GM19193 (cell line): Measurements from ENCODE around the gene ISM1.

Experiments
- POLR2A ChIP-seq: IDR thresholded peaks from 4 replicates; pipeline ENCODE4 v1.6.1; 2011; ENCODE audit not compliant: insufficient read depth, insufficient read length; ENCODE audit errors: extremely low read depth

The ISM1 gene

DNA sequence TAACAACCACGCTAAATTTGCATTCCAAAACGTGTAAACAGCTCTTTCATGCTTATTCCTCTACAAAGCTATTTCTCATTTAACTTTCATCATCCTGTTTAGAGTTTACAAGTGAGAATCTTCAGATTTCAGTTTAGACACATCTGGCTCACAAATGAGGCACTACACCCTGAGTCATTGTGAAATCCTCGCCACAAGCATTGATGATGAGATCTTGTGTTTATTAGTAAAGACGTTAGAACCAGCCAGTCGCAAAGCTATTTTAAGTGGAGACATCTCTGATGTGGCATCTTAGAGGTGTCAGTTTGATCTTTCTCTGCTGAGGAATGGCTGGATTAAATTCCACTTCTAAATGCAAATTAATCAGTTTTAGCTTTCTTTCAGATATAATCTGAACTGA is 8.3 kb upstream of the ISM1 start:
- no peak for TF ChIP-seq POLR2A

DNA sequence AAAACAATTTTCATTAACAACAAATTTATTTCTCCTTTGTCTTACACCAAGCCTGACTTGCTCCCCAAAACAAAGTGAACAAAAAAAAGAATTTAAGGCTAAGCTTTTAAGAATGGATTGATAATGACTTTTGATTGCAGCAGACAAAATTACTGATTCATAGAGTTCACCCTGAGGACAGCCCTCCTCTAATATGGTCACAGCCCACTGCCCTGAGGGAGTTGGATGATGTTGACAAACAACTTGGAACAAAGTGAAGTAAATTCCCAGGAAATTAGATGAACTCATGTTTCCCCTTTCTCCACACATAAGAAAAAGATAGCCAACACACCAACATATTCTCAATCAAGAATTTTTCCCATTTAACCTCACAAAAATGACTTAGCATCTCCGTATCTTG is 7.7 kb upstream of the ISM1 start:
- TF ChIP-seq POLR2A = no peak

DNA sequence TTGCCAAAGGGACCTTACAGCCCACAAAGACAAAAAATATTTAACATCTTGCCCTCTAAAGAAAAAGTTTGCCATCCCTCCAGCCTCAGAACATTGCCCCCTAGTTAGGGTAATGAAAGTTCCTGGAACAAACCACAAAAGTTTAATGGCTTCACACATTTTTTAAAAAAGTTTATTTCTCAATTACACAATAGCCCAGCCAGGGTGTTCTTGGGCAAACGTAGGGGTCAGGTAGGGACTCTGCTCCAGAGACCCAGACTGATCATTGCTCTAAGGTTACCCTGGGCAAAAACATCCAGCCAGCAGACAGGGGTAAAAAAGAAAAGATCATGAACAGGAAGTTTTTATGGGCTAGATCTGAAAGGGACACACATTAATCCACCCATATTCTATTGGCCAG is 4.5 kb upstream of the ISM1 start:
- no peak for TF ChIP-seq POLR2A

DNA sequence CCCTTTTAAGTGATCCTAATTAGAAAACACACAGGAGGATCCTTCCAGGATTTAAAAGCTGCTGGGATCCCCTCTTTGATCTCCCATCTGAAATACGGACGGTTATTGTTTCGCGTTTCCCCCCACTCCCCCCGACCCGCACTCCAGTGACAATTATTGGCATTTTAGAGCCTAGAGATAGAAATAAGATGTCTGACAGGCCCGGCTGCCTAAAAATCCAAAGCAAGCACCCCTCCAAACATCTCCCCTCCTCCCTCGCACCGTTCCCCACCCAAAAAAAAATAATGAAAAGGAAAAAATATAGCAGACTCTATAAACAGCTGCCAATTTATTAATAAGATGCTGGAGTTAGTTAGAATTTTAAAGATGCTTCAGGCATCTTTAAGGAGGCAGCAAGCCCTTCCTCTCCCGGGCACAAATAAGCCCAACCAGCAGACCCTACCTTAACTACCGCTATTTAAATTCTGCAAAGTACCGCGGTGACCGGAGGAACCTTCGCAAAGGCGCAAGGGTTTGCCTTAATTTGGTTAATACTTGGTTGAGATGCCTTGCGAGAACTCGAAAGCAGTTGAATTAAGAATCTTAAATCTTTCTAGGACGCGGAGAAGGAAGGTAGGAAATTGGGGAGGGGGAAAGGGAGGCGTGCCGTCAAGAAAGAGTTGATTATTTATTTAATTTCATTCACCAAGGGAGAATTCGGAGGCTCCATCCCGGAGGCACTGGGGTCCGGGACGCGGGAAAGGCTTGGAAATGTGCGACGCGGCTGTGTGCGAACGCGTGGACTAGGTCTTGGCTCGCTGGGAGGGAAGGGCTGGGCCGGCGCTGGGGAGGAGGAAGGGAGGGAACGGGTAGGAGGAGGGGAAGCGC is 1.5 kb upstream of the ISM1 start:
- TF ChIP-seq POLR2A = no peak

DNA sequence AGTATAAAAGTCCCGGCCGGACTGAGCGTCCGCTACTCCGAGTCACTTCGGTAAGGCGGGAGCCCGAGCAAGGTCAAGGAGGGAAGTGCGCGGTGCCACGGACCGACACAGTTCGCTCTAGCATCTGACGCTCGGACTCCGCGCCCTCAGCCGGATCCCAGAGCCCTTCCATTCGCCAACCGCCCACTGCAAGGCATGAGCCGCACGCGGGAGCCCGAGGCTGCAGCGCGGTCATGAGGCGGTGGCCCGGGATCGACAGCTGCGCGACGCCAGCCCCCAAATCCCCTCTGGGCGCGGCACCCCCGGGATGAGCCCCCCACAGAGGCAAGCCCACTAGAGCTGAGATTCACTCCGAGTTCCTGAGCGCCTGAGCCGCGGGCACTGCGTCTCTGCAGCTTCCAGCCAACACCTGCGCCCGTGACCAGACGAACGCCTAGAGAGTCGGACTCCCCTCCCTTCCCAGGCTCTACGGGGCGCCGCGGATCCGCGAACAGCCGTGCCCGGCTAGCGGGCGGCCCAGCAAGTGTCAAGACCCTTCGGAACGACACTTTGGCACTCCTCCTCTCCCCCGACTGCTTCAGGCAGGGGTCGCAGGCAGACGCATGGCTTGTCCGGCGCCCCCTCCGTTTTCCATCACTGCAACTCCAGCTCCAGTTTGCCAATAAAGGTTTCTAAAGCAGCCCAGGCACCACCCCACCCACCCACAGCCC is 725 bp upstream of the ISM1 start:
- no peak for TF ChIP-seq POLR2A

DNA sequence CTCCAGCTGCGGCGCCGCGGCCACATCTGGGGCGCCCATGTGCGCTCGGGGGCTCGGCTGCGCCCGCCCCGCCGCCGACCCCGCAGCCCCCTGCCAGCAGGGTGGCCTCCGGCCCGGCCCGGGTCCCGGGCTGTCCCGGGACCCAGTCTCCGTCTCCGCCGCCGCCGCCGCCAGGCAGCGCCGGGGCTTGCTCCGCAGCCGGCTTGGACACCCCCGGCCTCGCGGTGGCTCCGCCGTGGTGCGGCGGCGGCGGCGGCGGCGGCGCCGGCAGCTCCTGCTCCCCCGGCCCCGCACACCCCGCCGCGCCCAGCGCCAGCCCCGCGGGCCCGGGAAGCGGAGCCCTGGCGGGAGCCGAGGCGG is 219 bp downstream of the ISM1 start:
- TF ChIP-seq POLR2A = no peak

DNA sequence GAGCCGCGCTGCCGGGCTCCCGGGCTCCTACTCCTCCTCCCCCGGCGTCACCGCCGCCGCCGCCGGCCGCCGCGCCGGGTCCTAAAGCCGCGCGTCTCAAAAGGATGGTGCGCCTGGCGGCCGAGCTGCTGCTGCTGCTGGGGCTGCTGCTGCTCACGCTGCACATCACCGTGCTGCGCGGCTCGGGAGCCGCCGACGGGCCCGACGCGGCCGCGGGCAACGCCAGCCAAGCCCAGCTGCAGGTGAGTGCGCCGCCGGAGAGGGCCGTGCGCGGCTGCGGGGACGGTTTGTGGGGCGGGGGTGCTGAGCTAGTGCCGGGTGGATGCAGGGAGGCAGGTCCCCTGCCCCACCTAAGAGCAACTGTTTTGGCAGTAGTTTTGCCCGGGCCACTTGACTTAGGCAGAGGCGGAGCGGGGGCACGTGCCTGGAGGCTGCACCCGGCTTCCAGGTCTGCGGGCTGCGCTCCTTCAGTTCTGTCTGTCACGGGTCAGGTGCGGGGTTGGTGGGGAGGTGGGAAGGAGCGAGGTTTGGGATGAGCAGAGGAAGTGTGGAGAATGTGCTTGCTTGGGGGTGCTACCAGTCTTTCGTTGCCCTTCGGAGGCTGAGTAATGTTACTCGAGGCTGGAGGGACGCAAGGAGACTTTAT is 722 bp downstream of the ISM1 start:
- no peak for TF ChIP-seq POLR2A

DNA sequence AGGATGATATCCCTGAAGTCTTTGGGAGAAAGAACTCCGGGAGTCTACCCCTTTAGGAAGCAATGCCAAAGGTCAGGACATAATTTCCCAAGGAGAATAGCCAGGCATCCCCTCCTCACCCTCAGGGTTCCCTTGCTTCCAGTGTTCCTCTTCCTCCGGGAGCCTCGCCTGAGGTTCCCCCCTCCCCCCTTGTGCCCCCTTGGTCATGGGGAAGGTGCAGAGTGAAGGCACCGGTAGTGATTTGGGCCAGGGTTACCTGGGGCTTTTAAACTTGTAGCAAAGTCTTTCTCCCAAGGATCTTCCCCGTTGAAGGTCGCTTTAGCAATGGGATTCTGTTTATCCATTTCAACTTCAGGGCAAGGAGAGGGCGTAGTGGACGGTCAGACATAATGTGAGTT is 1.2 kb downstream of the ISM1 start:
- TF ChIP-seq POLR2A = no peak

DNA sequence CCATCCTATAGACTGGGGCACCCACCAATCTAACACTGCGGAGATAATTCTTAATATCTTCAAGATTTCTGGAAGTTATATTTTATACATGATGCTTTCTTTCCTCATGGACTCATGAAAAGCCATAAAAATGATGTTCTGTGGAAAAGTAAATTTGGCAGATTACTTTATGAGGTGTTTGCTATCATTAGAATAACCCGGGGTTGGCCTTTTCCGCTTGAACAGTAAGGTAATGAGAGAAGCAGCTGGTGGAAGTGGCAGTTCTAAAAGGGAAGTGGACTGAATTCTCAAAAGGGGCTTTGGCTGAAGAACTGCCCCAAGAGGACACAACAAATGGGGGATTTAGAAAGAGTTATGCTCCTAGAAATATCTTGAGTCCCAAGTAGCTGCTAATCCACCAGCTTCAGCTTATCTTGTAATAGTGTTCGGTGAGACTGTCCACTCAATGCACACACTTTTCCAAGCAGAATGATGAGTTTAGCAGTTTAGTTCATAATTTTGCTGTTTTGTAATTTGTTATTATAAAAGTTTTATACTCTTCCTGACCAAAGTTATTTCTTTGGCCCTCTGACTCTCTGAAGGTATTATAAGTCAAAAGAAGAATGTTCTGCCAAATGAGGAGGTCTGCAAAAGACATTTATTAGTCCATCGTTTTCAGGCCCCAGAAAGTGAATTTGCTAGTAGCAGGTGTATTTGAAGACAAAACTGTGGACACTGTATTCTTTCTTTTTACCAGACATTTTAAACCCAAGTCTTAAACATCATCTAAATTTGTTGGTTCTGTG is 2.9 kb downstream of the ISM1 start:
- no peak for TF ChIP-seq POLR2A

DNA sequence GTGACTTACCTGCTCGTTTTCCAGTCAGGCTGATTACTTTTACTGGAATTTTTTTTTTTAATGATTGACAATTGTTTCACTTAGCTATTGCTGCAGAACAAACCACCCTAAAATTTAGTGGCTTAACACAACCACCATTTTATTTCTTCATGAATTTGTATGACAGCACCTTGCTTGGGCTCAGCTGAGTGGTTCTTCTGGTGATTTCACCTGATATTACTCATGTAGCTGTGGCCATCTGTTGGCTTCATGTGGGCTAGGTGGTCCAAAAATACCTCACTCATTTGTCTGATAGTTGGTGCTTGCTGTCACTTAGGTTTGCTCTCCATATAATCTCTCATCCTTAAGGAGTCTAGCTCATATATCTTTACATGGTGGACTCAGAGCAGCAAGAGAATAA is 5.3 kb downstream of the ISM1 start:
- TF ChIP-seq POLR2A = no peak

DNA sequence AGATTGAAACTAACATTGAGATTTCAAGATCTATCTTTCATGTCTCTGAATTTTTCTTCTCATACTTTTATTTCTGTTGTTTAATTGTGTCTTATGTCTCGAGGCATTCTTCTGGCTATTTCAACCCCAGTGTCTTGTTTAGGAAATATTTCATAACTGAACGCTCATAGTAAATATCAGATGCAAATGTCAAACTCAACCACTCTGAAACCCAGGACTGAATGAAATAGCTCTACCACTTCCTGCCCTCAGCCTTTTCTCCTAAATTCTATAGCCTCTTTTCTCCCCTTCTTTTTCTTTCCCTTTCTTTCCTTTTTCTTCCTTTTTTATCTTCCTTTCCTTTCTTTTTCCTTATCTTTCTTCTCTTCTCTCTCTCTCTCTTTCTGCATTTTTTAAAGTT is 7.7 kb downstream of the ISM1 start:
- no peak for TF ChIP-seq POLR2A

DNA sequence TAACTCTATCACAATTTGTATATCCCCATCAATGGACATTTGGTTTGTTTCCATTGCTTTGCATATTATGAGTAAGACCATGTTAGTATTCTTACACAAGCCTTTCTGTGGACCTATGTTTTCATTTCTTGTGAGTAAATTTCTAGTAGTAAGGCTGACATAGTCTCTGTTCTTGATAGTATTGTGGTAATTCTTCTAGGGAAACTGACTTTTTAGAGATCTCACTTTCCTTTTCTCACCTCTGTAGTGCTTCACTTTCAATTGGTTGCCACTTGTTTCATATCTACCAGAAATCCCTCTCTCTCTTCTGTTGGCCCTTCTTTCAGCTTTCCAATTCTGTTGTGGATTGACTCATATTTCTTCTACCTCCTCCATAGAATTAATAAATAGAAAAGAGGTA is 8.5 kb downstream of the ISM1 start:
- no peak for TF ChIP-seq POLR2A

DNA sequence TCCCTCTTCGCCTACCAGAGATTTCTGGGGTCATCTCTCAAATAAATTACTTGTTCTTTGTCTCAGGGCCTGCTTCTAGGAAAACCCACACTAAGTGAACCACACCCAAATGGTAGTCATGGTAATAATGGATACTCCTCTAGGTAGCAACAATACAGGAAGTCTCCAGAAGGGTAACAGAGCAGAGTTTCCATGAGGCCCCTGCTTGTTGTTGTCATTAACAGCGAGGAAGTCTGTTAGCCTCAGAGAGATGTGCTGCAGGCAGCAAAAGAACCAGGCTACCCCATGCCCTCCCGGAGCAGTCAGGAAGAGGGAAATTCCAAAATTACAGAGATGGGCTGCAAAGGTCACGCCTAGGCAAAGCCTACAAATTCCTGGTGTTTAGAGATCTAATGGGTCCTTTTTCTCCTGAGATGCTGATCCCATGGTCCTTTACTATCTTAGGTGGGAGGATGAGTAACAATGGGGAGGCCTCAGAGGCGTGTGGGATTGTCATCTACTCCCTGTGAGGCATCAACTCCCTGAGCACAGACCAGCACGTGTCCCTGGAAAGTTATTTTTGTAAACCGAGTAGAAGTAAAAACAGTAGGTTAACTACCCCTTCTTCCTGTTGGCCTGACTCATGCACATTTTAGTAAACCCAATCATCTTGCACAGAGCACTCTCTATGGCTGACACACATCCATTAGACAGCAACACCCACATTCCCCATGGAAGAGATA is 10.1 kb downstream of the ISM1 start:
- no peak for TF ChIP-seq POLR2A

DNA sequence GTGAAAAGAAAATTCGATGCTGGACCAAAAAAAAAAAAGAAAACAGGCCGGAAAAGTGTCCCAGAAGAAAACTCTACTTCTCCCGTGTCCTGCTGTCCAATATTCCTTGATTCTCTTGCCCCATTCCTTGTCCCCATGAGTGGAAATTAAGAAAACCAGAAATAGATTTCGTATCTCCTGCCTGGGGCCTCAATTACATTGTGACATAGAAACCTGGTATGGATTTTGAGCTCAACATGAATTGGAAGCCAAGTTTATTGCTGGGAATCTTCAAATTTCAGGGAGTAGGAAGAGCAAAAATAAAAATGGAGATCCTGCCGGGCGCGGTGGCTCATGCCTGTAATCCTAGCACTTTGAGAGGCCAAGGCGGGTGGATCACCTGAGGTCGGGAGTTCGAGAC is 11.9 kb downstream of the ISM1 start:
- TF ChIP-seq POLR2A = no peak
